ENCODE data around the gene SLFN12L.
"Not testable (repeated sequence)": the region's sequence is repeated elsewhere in the genome, so short reads cannot be mapped to it uniquely, and the experiment has no call there.

SLFN12L gene

DNA sequence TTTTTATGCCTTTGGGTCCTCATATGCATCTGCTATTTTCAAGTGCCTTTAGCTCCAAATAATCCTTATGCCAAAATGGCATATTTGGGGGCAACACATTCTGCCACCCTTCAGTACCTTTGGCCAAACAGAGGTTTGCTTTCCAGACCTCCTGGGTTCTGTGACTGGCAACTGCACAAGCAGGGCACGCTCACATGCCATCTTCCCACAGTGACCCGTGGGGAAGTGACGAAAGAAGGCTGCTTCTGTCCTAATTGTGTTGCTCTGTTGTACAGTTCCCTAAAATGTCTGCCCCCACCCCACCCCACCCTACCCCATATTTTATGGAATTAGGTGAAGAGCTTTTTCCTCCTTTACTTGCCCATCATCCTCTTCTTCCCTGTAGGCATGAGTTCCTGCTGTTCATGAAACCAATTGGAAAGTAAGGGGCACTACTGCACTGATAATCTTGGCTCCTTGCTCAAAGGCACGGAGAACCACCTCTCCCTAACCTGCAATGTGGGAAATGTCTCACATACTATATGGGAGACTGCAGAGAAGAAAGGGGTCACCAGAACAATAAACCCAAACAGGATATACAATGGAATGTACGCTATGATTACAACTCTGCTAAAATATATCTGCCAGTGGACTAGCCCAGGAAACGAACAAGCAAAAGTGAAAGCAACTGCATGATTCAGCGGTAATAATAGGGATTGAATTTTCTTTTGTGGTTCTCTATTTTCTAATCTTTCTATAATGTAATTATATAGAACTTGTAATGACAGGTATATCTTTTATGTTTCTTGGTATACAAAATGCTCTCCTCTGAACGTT lies 3.3 kb upstream of the SLFN12L start:
- no peak overlapping the region for H3K27ac ChIP-seq
- no peaks in the 10 kb centered on the region for H3K27me3 ChIP-seq (ENCODE audit: control insufficient read depth, insufficient read depth, low read length)
- TF ChIP-seq, protein P1, sequence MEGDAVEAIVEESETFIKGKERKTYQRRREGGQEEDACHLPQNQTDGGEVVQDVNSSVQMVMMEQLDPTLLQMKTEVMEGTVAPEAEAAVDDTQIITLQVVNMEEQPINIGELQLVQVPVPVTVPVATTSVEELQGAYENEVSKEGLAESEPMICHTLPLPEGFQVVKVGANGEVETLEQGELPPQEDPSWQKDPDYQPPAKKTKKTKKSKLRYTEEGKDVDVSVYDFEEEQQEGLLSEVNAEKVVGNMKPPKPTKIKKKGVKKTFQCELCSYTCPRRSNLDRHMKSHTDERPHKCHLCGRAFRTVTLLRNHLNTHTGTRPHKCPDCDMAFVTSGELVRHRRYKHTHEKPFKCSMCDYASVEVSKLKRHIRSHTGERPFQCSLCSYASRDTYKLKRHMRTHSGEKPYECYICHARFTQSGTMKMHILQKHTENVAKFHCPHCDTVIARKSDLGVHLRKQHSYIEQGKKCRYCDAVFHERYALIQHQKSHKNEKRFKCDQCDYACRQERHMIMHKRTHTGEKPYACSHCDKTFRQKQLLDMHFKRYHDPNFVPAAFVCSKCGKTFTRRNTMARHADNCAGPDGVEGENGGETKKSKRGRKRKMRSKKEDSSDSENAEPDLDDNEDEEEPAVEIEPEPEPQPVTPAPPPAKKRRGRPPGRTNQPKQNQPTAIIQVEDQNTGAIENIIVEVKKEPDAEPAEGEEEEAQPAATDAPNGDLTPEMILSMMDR (IDR thresholded peaks at IDR 0.05) = no peak
- no peaks in the 10 kb centered on the region for H3K79me2 ChIP-seq
- no peak overlapping the region for H3K4me2 ChIP-seq (ENCODE audit: low read length)
- H3K36me3 ChIP-seq (ENCODE audit: control insufficient read depth, insufficient read depth, low read length) = no peaks in the 10 kb centered on the region
- no peaks in the 10 kb centered on the region for H3K4me1 ChIP-seq
- no peak overlapping the region for H3K4me3 ChIP-seq (ENCODE audit: low read depth, low read length)
- no peak overlapping the region for H3K9ac ChIP-seq
- no peak overlapping the region for H2AFZ ChIP-seq
- H3K9me3 ChIP-seq (ENCODE audit: control insufficient read depth, low read length) = no peaks in the 10 kb centered on the region

DNA sequence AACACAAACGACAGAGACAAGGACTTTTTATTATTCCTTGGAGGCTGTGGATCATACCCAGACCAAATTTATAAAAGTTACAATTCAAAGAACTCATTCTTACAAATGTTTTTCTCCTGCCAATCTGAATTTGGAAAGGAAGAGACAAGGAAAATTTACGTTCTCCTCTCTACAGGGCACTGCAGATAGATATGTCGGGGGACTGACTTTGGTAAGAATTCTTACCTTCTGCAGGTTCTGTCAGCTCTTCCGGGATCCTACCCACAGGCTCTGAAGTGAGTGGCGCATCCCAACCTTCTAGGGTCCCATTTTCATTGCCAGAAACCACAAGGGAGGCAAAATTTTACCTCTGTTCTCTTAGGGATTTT lies 2.2 kb upstream of the SLFN12L start:
- Histone ChIP-seq H3K9me3 (ENCODE audit: control insufficient read depth, low read length) (no peaks in the 10 kb centered on the region), H3K27ac (no peak overlapping the region), H3K4me3 (ENCODE audit: low read depth, low read length) (no peak overlapping the region), H3K4me1 (no peaks in the 10 kb centered on the region), H3K9ac (no peak overlapping the region), H2AFZ (peak overlapping the region; percentile 50), H3K4me2 (ENCODE audit: low read length) (no peak overlapping the region), H3K79me2 (no peaks in the 10 kb centered on the region), H3K27me3 (ENCODE audit: control insufficient read depth, insufficient read depth, low read length) (no peaks in the 10 kb centered on the region), H3K36me3 (ENCODE audit: control insufficient read depth, insufficient read depth, low read length) (no peaks in the 10 kb centered on the region)
- TF ChIP-seq, protein P1 (IDR thresholded peaks at IDR 0.05) = no peak

DNA sequence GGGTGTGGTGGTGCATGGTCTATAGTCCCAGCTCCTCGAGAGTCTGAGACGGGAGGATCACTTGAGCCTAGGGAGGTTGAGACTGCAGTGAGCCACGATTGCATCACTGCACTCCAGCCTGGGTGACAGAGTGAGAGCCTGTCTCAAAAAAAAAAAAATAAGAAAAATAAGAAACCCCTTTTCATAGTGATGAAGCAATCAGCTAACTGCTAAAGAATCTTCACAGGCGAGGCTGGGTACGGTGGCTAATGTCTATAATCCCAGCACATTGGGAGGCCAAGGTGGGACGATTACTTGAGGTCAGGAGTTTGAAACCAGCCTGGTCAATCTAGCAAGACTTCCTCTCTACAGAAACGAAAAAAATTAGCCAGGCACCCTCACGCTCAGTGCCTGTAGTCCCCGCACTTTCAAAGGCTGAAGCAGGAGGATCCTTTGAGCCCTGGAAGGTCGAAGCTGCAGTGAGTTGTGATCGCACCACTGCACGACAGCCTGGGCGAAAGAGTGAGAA lies 760 bp downstream of the SLFN12L start:
- TF ChIP-seq, protein P1 (IDR thresholded peaks at IDR 0.05) = no peak
- no peak overlapping the region for H3K4me2 ChIP-seq (ENCODE audit: low read length)
- H3K36me3 ChIP-seq (ENCODE audit: control insufficient read depth, insufficient read depth, low read length) = no peaks in the 10 kb centered on the region
- H3K9ac ChIP-seq = no peak overlapping the region
- peak overlapping the region; percentile 45 for H3K27ac ChIP-seq
- no peaks in the 10 kb centered on the region for H3K79me2 ChIP-seq
- no peaks in the 10 kb centered on the region for H3K9me3 ChIP-seq (ENCODE audit: control insufficient read depth, low read length)
- H3K27me3 ChIP-seq (ENCODE audit: control insufficient read depth, insufficient read depth, low read length) = no peaks in the 10 kb centered on the region
- H3K4me3 ChIP-seq (ENCODE audit: low read depth, low read length) = no peak overlapping the region
- H3K4me1 ChIP-seq = no peaks in the 10 kb centered on the region
- no peak overlapping the region for H2AFZ ChIP-seq

DNA sequence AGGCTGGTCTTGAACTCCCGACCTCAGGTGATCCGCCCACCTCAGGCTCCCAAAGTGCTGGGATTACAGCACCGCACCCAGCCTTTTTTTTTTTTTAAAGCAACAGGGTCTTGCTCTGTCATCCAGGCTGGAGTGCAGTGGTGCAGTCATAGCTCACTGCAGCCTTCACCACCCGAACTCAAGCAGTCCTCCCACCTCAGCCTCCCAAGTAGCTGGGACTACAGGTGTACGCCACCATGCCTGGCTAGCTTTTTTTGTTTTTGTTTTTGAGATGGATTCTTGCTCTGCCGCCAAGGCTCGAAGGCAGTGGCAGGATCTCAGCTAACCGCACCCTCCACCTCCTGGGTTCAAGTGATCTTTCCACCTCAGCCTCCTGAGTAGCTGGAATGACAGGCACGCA lies 2.1 kb downstream of the SLFN12L start:
- not testable (repeated sequence) for H3K27ac ChIP-seq

DNA sequence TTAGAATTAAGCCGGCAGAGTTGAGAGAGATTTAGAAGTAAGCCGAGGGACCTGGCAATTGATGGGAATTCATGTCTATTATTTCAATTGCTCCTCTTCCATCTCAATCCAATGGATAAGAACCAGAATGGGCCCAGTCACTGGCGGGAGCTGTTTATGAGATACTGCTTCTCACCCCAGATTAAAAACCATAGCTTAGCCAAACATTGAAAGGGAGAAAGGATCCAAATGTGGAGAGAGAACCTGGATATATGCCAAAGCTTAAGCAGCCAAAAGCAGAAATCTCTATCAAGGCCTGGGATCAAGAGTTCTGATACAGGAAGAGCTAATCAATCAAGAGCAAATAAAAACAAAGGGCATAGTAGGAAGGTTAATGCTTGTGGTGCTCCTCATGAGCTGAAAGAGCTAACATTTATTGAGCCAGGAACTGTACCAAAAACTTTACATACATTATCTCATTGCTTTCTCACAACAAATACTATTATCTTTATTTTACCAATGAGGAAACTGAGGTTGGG lies 2.8 kb downstream of the SLFN12L start:
- Histone ChIP-seq H3K4me1 (no peaks in the 10 kb centered on the region), H3K9ac (no peak overlapping the region), H3K27me3 (ENCODE audit: control insufficient read depth, insufficient read depth, low read length) (no peaks in the 10 kb centered on the region), H3K27ac (no peak overlapping the region), H3K4me3 (ENCODE audit: low read depth, low read length) (no peak overlapping the region), H3K36me3 (ENCODE audit: control insufficient read depth, insufficient read depth, low read length) (no peaks in the 10 kb centered on the region), H3K79me2 (no peaks in the 10 kb centered on the region), H3K9me3 (ENCODE audit: control insufficient read depth, low read length) (no peaks in the 10 kb centered on the region), H2AFZ (no peak overlapping the region), H3K4me2 (ENCODE audit: low read length) (no peak overlapping the region)
- TF ChIP-seq, protein P1 (IDR thresholded peaks at IDR 0.05) = no peak

More for the DNA sequence above, 2.1 kb downstream of the SLFN12L start:
- not testable (repeated sequence) for H3K4me3 ChIP-seq (ENCODE audit: low read depth, low read length); H3K9me3 ChIP-seq (ENCODE audit: control insufficient read depth, low read length); H3K4me2 ChIP-seq (ENCODE audit: low read length); H3K79me2 ChIP-seq; H2AFZ ChIP-seq; H3K36me3 ChIP-seq (ENCODE audit: control insufficient read depth, insufficient read depth, low read length); H3K9ac ChIP-seq; H3K4me1 ChIP-seq; H3K27me3 ChIP-seq (ENCODE audit: control insufficient read depth, insufficient read depth, low read length)
